ENCODE results near the gene MXRA8. TPM values are rescaled to one million over a fixed set of nuclear protein-coding genes. Genes with fewer than 3 reads are reported as not detected.

Gene MXRA8
- total and polyA plus RNA-seq, 9 of the 15 experiments (the other 6 are each of a cell fraction or from before 2014, with no cell fraction given): 0.66 to 11.3 (median 6.3) TPM

DNA sequence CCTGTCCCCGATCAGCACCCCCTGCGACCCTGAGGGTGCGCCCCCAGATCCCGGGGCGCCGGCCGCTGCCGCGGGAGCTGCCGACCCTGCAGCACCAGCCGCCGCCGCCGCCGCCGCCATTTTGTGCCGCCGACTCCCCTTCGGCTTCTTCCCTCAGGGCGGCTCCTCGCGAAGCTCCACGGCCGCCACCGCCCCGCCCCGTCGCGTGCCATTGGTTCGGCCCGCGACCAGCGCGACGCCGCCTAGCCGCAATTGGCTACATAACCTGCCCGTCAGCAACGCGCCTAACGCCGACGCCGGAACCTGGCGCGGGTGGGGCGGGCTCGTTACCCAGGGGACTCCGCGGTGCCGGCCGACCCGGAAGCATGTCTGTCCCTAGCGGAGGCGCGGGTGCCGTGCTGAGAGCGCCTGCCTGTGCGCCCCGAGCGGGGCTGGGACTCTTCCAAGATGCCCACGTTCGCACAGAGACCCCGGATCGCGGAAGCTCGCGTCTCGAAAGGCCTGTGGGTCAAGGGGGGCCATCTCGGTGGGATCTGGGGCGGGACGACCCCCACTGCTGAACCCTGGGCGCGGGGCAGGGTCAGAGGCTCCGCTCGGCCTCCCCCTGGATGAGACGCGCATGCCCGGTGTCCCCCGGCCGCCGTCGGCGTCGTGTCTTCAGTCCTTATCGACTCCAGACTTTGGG is 41.0 kb upstream of the MXRA8 start, which contains the start of gene CCNL2 (continued):
- TF ChIP-seq, protein P1, sequence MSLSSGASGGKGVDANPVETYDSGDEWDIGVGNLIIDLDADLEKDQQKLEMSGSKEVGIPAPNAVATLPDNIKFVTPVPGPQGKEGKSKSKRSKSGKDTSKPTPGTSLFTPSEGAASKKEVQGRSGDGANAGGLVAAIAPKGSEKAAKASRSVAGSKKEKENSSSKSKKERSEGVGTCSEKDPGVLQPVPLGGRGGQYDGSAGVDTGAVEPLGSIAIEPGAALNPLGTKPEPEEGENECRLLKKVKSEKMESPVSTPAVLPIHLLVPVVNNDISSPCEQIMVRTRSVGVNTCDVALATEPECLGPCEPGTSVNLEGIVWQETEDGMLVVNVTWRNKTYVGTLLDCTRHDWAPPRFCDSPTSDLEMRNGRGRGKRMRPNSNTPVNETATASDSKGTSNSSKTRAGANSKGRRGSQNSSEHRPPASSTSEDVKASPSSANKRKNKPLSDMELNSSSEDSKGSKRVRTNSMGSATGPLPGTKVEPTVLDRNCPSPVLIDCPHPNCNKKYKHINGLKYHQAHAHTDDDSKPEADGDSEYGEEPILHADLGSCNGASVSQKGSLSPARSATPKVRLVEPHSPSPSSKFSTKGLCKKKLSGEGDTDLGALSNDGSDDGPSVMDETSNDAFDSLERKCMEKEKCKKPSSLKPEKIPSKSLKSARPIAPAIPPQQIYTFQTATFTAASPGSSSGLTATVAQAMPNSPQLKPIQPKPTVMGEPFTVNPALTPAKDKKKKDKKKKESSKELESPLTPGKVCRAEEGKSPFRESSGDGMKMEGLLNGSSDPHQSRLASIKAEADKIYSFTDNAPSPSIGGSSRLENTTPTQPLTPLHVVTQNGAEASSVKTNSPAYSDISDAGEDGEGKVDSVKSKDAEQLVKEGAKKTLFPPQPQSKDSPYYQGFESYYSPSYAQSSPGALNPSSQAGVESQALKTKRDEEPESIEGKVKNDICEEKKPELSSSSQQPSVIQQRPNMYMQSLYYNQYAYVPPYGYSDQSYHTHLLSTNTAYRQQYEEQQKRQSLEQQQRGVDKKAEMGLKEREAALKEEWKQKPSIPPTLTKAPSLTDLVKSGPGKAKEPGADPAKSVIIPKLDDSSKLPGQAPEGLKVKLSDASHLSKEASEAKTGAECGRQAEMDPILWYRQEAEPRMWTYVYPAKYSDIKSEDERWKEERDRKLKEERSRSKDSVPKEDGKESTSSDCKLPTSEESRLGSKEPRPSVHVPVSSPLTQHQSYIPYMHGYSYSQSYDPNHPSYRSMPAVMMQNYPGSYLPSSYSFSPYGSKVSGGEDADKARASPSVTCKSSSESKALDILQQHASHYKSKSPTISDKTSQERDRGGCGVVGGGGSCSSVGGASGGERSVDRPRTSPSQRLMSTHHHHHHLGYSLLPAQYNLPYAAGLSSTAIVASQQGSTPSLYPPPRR (CRISPR knock-in tag; IDR thresholded peaks at IDR 0.05; ENCODE audit: borderline replicate concordance): no peak; the same call in 1 of the 2 replicates
- TF ChIP-seq ZNF133 (CRISPR knock-in tag; IDR thresholded peaks at IDR 0.05): no peak
- no peak for TF ChIP-seq ZBED1 (IDR thresholded peaks at IDR 0.05)
- TF ChIP-seq MEIS2 (IDR thresholded peaks at IDR 0.05; ENCODE audit: partially characterized antibody): no peak
- TF ChIP-seq ZNF324 (CRISPR knock-in tag; IDR thresholded peaks at IDR 0.05): no peak
- no peak for TF ChIP-seq ELK3 (CRISPR knock-in tag; IDR thresholded peaks at IDR 0.05)
- TF ChIP-seq TAF1 (IDR thresholded peaks at IDR 0.05; ENCODE audit: control insufficient read depth, extremely low read depth, insufficient read depth, low read length, severe bottlenecking): peak; percentile 86
- peak; percentile 49; the same call in 1 of the 2 replicates for TF ChIP-seq ZFPM2 (CRISPR knock-in tag; IDR thresholded peaks at IDR 0.05)
- no peak for TF ChIP-seq TEAD2 (tag; IDR thresholded peaks at IDR 0.05)
- no peak for TF ChIP-seq MTF1 (CRISPR knock-in tag; IDR thresholded peaks at IDR 0.05; ENCODE audit: borderline replicate concordance)
- TF ChIP-seq RBFOX2 (IDR thresholded peaks at IDR 0.05; ENCODE audit: low read depth, low read length): peak; percentile 98
- no peak for TF ChIP-seq PHB (CRISPR knock-in tag; IDR thresholded peaks at IDR 0.05)
- no peak for TF ChIP-seq MBD1 (CRISPR knock-in tag; IDR thresholded peaks at IDR 0.05)
- no peak for TF ChIP-seq NCOA4 (IDR thresholded peaks at IDR 0.05; ENCODE audit: partially characterized antibody)
- TF ChIP-seq, protein P2, sequence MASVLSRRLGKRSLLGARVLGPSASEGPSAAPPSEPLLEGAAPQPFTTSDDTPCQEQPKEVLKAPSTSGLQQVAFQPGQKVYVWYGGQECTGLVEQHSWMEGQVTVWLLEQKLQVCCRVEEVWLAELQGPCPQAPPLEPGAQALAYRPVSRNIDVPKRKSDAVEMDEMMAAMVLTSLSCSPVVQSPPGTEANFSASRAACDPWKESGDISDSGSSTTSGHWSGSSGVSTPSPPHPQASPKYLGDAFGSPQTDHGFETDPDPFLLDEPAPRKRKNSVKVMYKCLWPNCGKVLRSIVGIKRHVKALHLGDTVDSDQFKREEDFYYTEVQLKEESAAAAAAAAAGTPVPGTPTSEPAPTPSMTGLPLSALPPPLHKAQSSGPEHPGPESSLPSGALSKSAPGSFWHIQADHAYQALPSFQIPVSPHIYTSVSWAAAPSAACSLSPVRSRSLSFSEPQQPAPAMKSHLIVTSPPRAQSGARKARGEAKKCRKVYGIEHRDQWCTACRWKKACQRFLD (CRISPR knock-in tag; IDR thresholded peaks at IDR 0.05): peak; percentile 82
- TF ChIP-seq, protein P3, sequence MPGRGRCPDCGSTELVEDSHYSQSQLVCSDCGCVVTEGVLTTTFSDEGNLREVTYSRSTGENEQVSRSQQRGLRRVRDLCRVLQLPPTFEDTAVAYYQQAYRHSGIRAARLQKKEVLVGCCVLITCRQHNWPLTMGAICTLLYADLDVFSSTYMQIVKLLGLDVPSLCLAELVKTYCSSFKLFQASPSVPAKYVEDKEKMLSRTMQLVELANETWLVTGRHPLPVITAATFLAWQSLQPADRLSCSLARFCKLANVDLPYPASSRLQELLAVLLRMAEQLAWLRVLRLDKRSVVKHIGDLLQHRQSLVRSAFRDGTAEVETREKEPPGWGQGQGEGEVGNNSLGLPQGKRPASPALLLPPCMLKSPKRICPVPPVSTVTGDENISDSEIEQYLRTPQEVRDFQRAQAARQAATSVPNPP (IDR thresholded peaks at IDR 0.05; ENCODE audit: borderline replicate concordance, insufficient read depth, insufficient read length): no peak
